ENCODE results near the gene SPATA21. TPM values are rescaled to one million over a fixed set of nuclear protein-coding genes. Genes with fewer than 3 reads are reported as not detected.

The SPATA21 gene
- total and polyA plus RNA-seq, 2 donors from 2014 or later = not detected

DNA sequence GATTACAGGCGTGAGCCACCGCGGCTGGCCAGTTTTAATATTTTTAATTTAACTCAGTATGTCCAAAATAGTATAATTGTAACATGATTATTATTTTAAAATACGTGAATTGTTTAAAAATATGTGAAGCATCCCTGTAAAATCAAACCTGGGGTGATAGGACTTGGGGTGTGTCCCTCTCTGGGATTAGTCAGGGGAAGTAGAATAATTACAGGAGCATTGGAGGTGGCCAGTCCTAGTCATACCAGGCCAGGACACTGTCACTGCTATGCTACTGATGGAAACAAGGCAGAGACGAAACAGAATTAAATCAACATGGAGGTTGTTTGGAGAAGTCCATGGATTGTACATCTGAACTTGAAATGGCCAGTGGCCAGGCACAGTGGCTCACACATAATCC, 53.3 kb downstream of the SPATA21 start:
- TF ChIP-seq, protein P1, sequence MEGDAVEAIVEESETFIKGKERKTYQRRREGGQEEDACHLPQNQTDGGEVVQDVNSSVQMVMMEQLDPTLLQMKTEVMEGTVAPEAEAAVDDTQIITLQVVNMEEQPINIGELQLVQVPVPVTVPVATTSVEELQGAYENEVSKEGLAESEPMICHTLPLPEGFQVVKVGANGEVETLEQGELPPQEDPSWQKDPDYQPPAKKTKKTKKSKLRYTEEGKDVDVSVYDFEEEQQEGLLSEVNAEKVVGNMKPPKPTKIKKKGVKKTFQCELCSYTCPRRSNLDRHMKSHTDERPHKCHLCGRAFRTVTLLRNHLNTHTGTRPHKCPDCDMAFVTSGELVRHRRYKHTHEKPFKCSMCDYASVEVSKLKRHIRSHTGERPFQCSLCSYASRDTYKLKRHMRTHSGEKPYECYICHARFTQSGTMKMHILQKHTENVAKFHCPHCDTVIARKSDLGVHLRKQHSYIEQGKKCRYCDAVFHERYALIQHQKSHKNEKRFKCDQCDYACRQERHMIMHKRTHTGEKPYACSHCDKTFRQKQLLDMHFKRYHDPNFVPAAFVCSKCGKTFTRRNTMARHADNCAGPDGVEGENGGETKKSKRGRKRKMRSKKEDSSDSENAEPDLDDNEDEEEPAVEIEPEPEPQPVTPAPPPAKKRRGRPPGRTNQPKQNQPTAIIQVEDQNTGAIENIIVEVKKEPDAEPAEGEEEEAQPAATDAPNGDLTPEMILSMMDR (IDR thresholded peaks at IDR 0.05; ENCODE audit: borderline replicate concordance, extremely low read depth, insufficient read depth) = no peak
- DNase-seq (no peak), FAIRE-seq (no peak)
- H3K4me1 ChIP-seq (ENCODE audit: control insufficient read depth in 2 of 3, insufficient read depth in 2 of 3, low read depth in 1 of 3, low read length in 3 of 3) = peaks cover 0 to 27% (median 22%) of the 10 kb centered on the region in 3 donors
- H3K27me3 ChIP-seq (ENCODE audit: control insufficient read depth, insufficient read depth, low read length) = no peaks in the 10 kb centered on the region
- H3K27ac ChIP-seq (ENCODE audit: low read depth in 2 of 2, low read length in 2 of 2) = no peak overlapping the region
- intact Hi-C loops (cut with DNase I) = no loop called here
- no peaks in the 10 kb centered on the region for H3K9me3 ChIP-seq (ENCODE audit: control insufficient read depth in 2 of 3, insufficient read depth in 1 of 3, low read length in 3 of 3)
- H3K4me3 ChIP-seq (ENCODE audit: low read length in 3 of 3) = no peak overlapping the region
- no peak overlapping the region for H3K9ac ChIP-seq (ENCODE audit: low read length in 3 of 3)
- H3K36me3 ChIP-seq (ENCODE audit: control insufficient read depth in 2 of 3, insufficient read depth in 3 of 3, low read length in 3 of 3) = no peaks in the 10 kb centered on the region

DNA sequence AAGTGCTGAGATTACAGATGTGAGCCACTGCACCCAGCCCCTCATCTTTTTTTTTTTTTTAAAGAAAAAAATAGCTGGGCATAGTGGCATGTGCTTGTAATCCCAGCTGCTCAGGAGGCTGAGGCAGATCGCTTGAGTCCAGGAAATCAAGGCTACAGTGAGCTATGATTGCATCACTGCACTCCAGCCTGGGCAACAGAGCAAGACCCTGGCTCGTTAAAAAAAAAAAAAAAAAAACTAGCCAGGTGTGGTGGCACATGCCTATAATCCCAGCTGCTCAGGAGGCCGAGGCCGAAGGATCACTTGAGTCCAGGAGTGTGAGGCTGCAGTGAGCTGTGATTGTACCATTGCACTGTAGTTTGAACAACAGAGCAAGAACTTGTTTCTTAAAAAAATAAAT, 56.4 kb downstream of the SPATA21 start:
- H3K4me3 ChIP-seq (ENCODE audit: low read length in 3 of 3) = no peak overlapping the region
- H3K9ac ChIP-seq (ENCODE audit: low read length in 3 of 3) = no peak overlapping the region
- DNase-seq = no peak
- H3K9me3 ChIP-seq (ENCODE audit: control insufficient read depth in 2 of 3, insufficient read depth in 1 of 3, low read length in 3 of 3) = no peaks in the 10 kb centered on the region
- FAIRE-seq = no peak
- no peaks in the 10 kb centered on the region for H3K36me3 ChIP-seq (ENCODE audit: control insufficient read depth in 2 of 3, insufficient read depth in 3 of 3, low read length in 3 of 3)
- H3K27me3 ChIP-seq (ENCODE audit: control insufficient read depth, insufficient read depth, low read length) = no peaks in the 10 kb centered on the region
- no peak overlapping the region for H3K27ac ChIP-seq (ENCODE audit: low read depth in 2 of 2, low read length in 2 of 2)
- TF ChIP-seq, protein P1 (IDR thresholded peaks at IDR 0.05; ENCODE audit: borderline replicate concordance, extremely low read depth, insufficient read depth) = no peak
- H3K4me1 ChIP-seq (ENCODE audit: control insufficient read depth in 2 of 3, insufficient read depth in 2 of 3, low read depth in 1 of 3, low read length in 3 of 3) = peaks cover 2 to 30% (median 26%) of the 10 kb centered on the region in 3 donors
- intact Hi-C loops (cut with DNase I) = no loop called here

DNA sequence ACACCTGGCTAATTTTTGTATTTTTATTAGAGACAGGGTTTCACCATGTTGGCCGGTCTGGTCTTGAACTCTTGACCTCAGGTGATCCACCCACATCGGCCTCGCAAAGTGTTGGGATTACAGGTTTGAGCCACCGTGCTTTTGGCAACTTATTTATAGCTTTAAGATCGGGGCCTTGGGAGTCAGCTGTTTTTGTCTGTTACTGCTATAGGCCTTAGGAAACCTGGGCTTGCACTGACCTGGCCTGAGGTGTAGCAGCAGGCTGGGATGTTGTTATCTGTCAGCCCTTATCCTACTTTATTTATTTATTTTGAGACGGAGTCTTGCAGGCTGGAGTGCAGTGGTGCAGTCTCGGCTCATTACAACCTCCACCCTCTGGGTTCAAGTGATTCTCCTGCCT, 58.8 kb downstream of the SPATA21 start:
- Histone ChIP-seq H3K4me1 (ENCODE audit: control insufficient read depth in 2 of 3, insufficient read depth in 2 of 3, low read depth in 1 of 3, low read length in 3 of 3) (peaks cover 5 to 35% (median 27%) of the 10 kb centered on the region in 3 donors), H3K36me3 (ENCODE audit: control insufficient read depth in 2 of 3, insufficient read depth in 3 of 3, low read length in 3 of 3) (no peaks in the 10 kb centered on the region), H3K4me3 (ENCODE audit: low read length in 3 of 3) (no peak overlapping the region), H3K27me3 (ENCODE audit: control insufficient read depth, insufficient read depth, low read length) (no peaks in the 10 kb centered on the region), H3K9me3 (ENCODE audit: control insufficient read depth in 2 of 3, insufficient read depth in 1 of 3, low read length in 3 of 3) (no peaks in the 10 kb centered on the region), H3K9ac (ENCODE audit: low read length in 3 of 3) (no peak overlapping the region), H3K27ac (ENCODE audit: low read depth in 2 of 2, low read length in 2 of 2) (no peak overlapping the region)
- TF ChIP-seq, protein P1 (IDR thresholded peaks at IDR 0.05; ENCODE audit: borderline replicate concordance, extremely low read depth, insufficient read depth) = no peak
- DNase-seq (no peak), FAIRE-seq (no peak)
- intact Hi-C loops (cut with DNase I) = no loop called here

DNA sequence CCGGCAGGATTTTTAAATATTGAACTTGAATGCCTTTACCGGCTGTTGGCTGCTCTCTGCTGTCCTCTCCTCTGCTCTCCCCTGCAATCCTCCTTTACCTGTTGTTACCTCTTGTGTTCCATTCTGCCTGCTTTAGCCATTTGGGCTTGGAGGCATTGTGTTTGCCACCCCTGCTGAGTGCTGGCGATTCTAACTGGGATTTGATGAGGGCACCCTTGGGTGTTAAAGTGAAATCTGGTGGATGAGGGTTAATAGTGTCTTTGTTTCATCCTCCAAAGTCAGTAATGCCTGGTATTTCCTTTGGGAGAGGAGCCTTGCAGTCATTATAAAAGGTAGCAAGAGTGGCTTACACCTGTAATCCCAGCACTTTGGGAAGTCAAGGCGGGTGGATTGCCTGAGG, 60.3 kb downstream of the SPATA21 start:
- intact Hi-C loops (cut with DNase I) = no loop called here

More for the DNA sequence above, 60.3 kb downstream of the SPATA21 start:
- Histone ChIP-seq H3K9ac (ENCODE audit: low read length in 3 of 3) (no peak overlapping the region), H3K27ac (ENCODE audit: low read depth in 2 of 2, low read length in 2 of 2) (no peak overlapping the region), H3K27me3 (ENCODE audit: control insufficient read depth, insufficient read depth, low read length) (no peaks in the 10 kb centered on the region), H3K36me3 (ENCODE audit: control insufficient read depth in 2 of 3, insufficient read depth in 3 of 3, low read length in 3 of 3) (peaks cover 0 to 2% (median 0%) of the 10 kb centered on the region in 3 donors), H3K9me3 (ENCODE audit: control insufficient read depth in 2 of 3, insufficient read depth in 1 of 3, low read length in 3 of 3) (no peaks in the 10 kb centered on the region), H3K4me3 (ENCODE audit: low read length in 3 of 3) (no peak overlapping the region), H3K4me1 (ENCODE audit: control insufficient read depth in 2 of 3, insufficient read depth in 2 of 3, low read depth in 1 of 3, low read length in 3 of 3) (peaks cover 5 to 41% (median 27%) of the 10 kb centered on the region in 3 donors)
- TF ChIP-seq, protein P1 (IDR thresholded peaks at IDR 0.05; ENCODE audit: borderline replicate concordance, extremely low read depth, insufficient read depth) = no peak
- FAIRE-seq = no peak
- no peak for DNase-seq
